Skeletal muscle cell (primary cell): Measurements from ENCODE around the gene KIAA1671.

Experiments
- DNase-seq: peaks from one replicate; pipeline ENCODE4 v3.0.0-alpha.2; 2010; ENCODE audit warnings: low read depth
- H3K4me3 ChIP-seq: 2 replicates; pipeline ENCODE4 v1.5.1; 2011; ENCODE audit warnings: low read depth, mild to moderate bottlenecking, control low read depth, low read length, moderate library complexity

Gene KIAA1671

GRCh38 chr22:25002241-25002985, 49.9 kb downstream of the KIAA1671 start:
- no peak for DNase-seq

GRCh38 chr22:25006354-25006753, 53.8 kb downstream of the KIAA1671 start:
- no peak for DNase-seq
- H3K4me3 ChIP-seq = no peak overlapping the region

More at GRCh38 chr22:25002241-25002985, 49.9 kb downstream of the KIAA1671 start:
- no peak overlapping the region for H3K4me3 ChIP-seq

GRCh38 chr22:25007444-25008106, 55.1 kb downstream of the KIAA1671 start:
- H3K4me3 ChIP-seq = no peak overlapping the region
- DNase-seq = no peak

GRCh38 chr22:25008666-25009065, 56.1 kb downstream of the KIAA1671 start:
- H3K4me3 ChIP-seq = no peak overlapping the region
- no peak for DNase-seq

- H3K4me3 ChIP-seq = no peak overlapping the region
- DNase-seq = no peak
These were observed 60.2 kb downstream of the KIAA1671 start for GRCh38 chr22:25012741-25013143.

- DNase-seq = peak; percentile 3
- H3K4me3 ChIP-seq = no peak overlapping the region
These were observed 61.1 kb downstream of the KIAA1671 start for GRCh38 chr22:25013607-25014006.

GRCh38 chr22:25014896-25015755, 62.6 kb downstream of the KIAA1671 start:
- no peak overlapping the region for H3K4me3 ChIP-seq
- no peak for DNase-seq

GRCh38 chr22:25016311-25016710, 63.8 kb downstream of the KIAA1671 start:
- no peak for DNase-seq

GRCh38 chr22:25018009-25018408, 65.5 kb downstream of the KIAA1671 start:
- no peak for DNase-seq
- no peak overlapping the region for H3K4me3 ChIP-seq

More at GRCh38 chr22:25016311-25016710, 63.8 kb downstream of the KIAA1671 start:
- no peak overlapping the region for H3K4me3 ChIP-seq

- no peak for DNase-seq
- H3K4me3 ChIP-seq = no peak overlapping the region
These were observed 67.1 kb downstream of the KIAA1671 start for GRCh38 chr22:25019427-25020184.

GRCh38 chr22:25021409-25021808, 68.9 kb downstream of the KIAA1671 start:
- DNase-seq = no peak
- H3K4me3 ChIP-seq = no peak overlapping the region

- no peak for DNase-seq
- H3K4me3 ChIP-seq = no peak overlapping the region
These were observed 69.6 kb downstream of the KIAA1671 start for GRCh38 chr22:25021976-25022711.

- no peak for DNase-seq
- H3K4me3 ChIP-seq = no peak overlapping the region
These were observed 71.4 kb downstream of the KIAA1671 start for GRCh38 chr22:25023879-25024278.

GRCh38 chr22:25024895-25025294, 72.4 kb downstream of the KIAA1671 start:
- DNase-seq = no peak
- no peak overlapping the region for H3K4me3 ChIP-seq

GRCh38 chr22:25025491-25026400, 73.2 kb downstream of the KIAA1671 start:
- DNase-seq = peak; percentile 3
- H3K4me3 ChIP-seq = no peak overlapping the region

- no peak overlapping the region for H3K4me3 ChIP-seq
- no peak for DNase-seq
These were observed 74.8 kb downstream of the KIAA1671 start for GRCh38 chr22:25027043-25027906.
